Measurements from ENCODE around the gene RIN1.
A peak's percentile ranks its signal among the peaks of the same experiment; 100 is the strongest.

RIN1 gene

GRCh38 chr11:66346476-66347424 is 10.5 kb upstream of the RIN1 start:
- Histone ChIP-seq H3K9ac (ENCODE audit: low read length) (peak overlapping the region; percentile 66), H3K27ac (ENCODE audit: low read depth, low read length) (peak overlapping the region; percentile 91), H3K36me3 (ENCODE audit: control insufficient read depth, insufficient read depth, low read length) (peaks cover 3% of the 10 kb centered on the region), H3K4me1 (ENCODE audit: control insufficient read depth, insufficient read depth, low read length) (peaks cover 15% of the 10 kb centered on the region), H3K4me3 (ENCODE audit: low read length) (peak overlapping the region; percentile 93), H3K27me3 (ENCODE audit: control insufficient read depth, insufficient read depth, low read length) (no peaks in the 10 kb centered on the region)

GRCh38 chr11:66345316-66345649 is 9.0 kb upstream of the RIN1 start:
- Histone ChIP-seq H3K4me3 (ENCODE audit: low read length) (peak overlapping the region; percentile 93), H3K36me3 (ENCODE audit: control insufficient read depth, insufficient read depth, low read length) (peaks cover 18% of the 10 kb centered on the region), H3K9ac (ENCODE audit: low read length) (peak overlapping the region; percentile 49), H3K4me1 (ENCODE audit: control insufficient read depth, insufficient read depth, low read length) (peaks cover 15% of the 10 kb centered on the region), H3K27me3 (ENCODE audit: control insufficient read depth, insufficient read depth, low read length) (no peaks in the 10 kb centered on the region), H3K27ac (ENCODE audit: low read depth, low read length) (peak overlapping the region; percentile 79)

DNA sequence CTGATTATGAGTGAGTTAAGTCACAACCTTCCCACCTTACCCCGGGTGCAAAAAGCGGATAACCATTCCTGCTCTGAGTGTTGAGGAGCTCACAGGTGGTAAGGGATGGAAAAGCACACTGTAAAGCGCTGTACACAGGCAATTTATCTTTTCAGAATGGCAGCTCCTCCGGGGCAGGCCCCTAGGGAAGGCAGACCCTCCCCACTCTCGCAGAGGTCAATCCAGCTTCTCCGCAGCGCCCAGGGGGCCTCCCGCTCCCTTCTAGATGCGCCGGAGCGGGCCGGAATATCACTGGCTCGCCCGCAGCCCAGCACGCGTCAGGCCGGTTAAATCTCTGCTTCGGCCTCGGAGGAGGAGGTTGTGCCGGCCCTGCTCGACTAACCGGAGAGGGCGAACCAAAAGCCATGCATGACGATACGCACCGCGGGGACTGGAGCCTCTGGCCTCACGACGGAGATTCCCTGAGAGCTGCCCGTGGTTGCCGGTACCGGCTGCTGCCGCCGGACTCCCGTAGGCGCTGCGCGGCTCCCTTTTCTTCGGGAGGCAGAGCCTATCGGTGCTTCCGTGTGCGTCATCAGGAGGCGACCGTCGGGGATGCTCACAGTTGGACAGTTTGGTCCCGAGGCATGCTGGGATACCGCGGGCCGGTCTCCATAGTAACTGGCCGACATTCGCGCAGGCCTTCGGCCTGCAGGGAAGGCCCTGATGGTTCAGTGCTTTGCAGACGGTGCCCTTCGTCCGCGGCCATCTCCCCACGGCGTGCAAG is 8.5 kb upstream of the RIN1 start, which contains the start of gene BRMS1:
Gene BRMS1, minus strand, starts transcription at position 555 of the 766 bp plus-strand sequence. CDS start 2,870 bp downstream, outside the sequence.
- Histone ChIP-seq H3K36me3 (ENCODE audit: control insufficient read depth, insufficient read depth, low read length) (peaks cover 23% of the 10 kb centered on the region), H3K27ac (ENCODE audit: low read depth, low read length) (peak within 1 kb of the TSS; percentile 79), H3K9ac (ENCODE audit: low read length) (peak within 1 kb of the TSS; percentile 86), H3K4me3 (ENCODE audit: low read length) (peak within 1 kb of the TSS; percentile 93), H3K4me1 (ENCODE audit: control insufficient read depth, insufficient read depth, low read length) (peaks cover 15% of the 10 kb centered on the region), H3K27me3 (ENCODE audit: control insufficient read depth, insufficient read depth, low read length) (no peaks in the 10 kb centered on the region)

DNA sequence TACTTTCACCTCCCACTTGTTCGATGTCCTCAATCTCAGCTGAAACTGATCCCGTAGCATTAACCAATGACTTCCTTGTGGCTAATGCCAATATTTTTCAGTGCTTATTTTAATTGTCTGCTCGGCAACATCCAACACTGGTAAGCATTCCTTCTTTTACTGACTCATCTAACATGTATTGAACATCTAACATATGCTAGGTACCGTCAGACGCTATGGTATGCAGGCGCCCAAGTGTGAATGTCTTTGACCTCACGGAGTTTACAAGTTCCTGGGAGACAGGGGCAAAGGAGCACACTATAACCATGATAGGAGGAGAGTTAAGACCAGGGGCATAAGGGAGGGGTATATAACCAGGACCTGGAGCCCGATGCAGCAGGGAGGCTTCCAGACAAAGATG is 6.9 kb upstream of the RIN1 start:
- Histone ChIP-seq H3K27me3 (ENCODE audit: control insufficient read depth, insufficient read depth, low read length) (no peaks in the 10 kb centered on the region), H3K9ac (ENCODE audit: low read length) (no peak overlapping the region), H3K36me3 (ENCODE audit: control insufficient read depth, insufficient read depth, low read length) (peaks cover 31% of the 10 kb centered on the region), H3K4me3 (ENCODE audit: low read length) (no peak overlapping the region), H3K4me1 (ENCODE audit: control insufficient read depth, insufficient read depth, low read length) (peaks cover 15% of the 10 kb centered on the region), H3K27ac (ENCODE audit: low read depth, low read length) (no peak overlapping the region)

GRCh38 chr11:66341502-66342126 is 5.4 kb upstream of the RIN1 start:
- Histone ChIP-seq H3K4me1 (ENCODE audit: control insufficient read depth, insufficient read depth, low read length) (peaks cover 17% of the 10 kb centered on the region), H3K4me3 (ENCODE audit: low read length) (no peak overlapping the region), H3K36me3 (ENCODE audit: control insufficient read depth, insufficient read depth, low read length) (peaks cover 40% of the 10 kb centered on the region), H3K27ac (ENCODE audit: low read depth, low read length) (no peak overlapping the region), H3K27me3 (ENCODE audit: control insufficient read depth, insufficient read depth, low read length) (no peaks in the 10 kb centered on the region), H3K9ac (ENCODE audit: low read length) (no peak overlapping the region)

GRCh38 chr11:66340596-66341501 is 4.6 kb upstream of the RIN1 start:
- H3K36me3 ChIP-seq (ENCODE audit: control insufficient read depth, insufficient read depth, low read length), result peaks cover 40% of the 10 kb centered on the region
- H3K4me3 ChIP-seq (ENCODE audit: low read length), result no peak overlapping the region
- H3K4me1 ChIP-seq (ENCODE audit: control insufficient read depth, insufficient read depth, low read length), result peaks cover 15% of the 10 kb centered on the region
- H3K27ac ChIP-seq (ENCODE audit: low read depth, low read length), result no peak overlapping the region
- no peak overlapping the region for H3K9ac ChIP-seq (ENCODE audit: low read length)
- no peaks in the 10 kb centered on the region for H3K27me3 ChIP-seq (ENCODE audit: control insufficient read depth, insufficient read depth, low read length)

- H3K27ac ChIP-seq (ENCODE audit: low read depth, low read length), result no peak overlapping the region
- no peak overlapping the region for H3K4me3 ChIP-seq (ENCODE audit: low read length)
- peaks cover 40% of the 10 kb centered on the region for H3K36me3 ChIP-seq (ENCODE audit: control insufficient read depth, insufficient read depth, low read length)
- H3K9ac ChIP-seq (ENCODE audit: low read length), result no peak overlapping the region
- H3K27me3 ChIP-seq (ENCODE audit: control insufficient read depth, insufficient read depth, low read length), result no peaks in the 10 kb centered on the region
- peaks cover 10% of the 10 kb centered on the region for H3K4me1 ChIP-seq (ENCODE audit: control insufficient read depth, insufficient read depth, low read length)
Observed at GRCh38 chr11:66339686-66340483, 3.7 kb upstream of the RIN1 start.

- H3K4me1 ChIP-seq (ENCODE audit: control insufficient read depth, insufficient read depth, low read length), result peaks cover 10% of the 10 kb centered on the region
- no peaks in the 10 kb centered on the region for H3K27me3 ChIP-seq (ENCODE audit: control insufficient read depth, insufficient read depth, low read length)
- no peak overlapping the region for H3K4me3 ChIP-seq (ENCODE audit: low read length)
- peaks cover 40% of the 10 kb centered on the region for H3K36me3 ChIP-seq (ENCODE audit: control insufficient read depth, insufficient read depth, low read length)
- H3K9ac ChIP-seq (ENCODE audit: low read length), result no peak overlapping the region
- no peak overlapping the region for H3K27ac ChIP-seq (ENCODE audit: low read depth, low read length)
Observed at GRCh38 chr11:66339162-66339675, 3.0 kb upstream of the RIN1 start.

- no peak overlapping the region for H3K9ac ChIP-seq (ENCODE audit: low read length)
- peaks cover 10% of the 10 kb centered on the region for H3K4me1 ChIP-seq (ENCODE audit: control insufficient read depth, insufficient read depth, low read length)
- H3K27ac ChIP-seq (ENCODE audit: low read depth, low read length), result no peak overlapping the region
- peaks cover 40% of the 10 kb centered on the region for H3K36me3 ChIP-seq (ENCODE audit: control insufficient read depth, insufficient read depth, low read length)
- no peaks in the 10 kb centered on the region for H3K27me3 ChIP-seq (ENCODE audit: control insufficient read depth, insufficient read depth, low read length)
- no peak overlapping the region for H3K4me3 ChIP-seq (ENCODE audit: low read length)
Observed at GRCh38 chr11:66338276-66339161, 2.3 kb upstream of the RIN1 start.

- H3K4me3 ChIP-seq (ENCODE audit: low read length), result no peak overlapping the region
- H3K27me3 ChIP-seq (ENCODE audit: control insufficient read depth, insufficient read depth, low read length), result no peaks in the 10 kb centered on the region
- H3K9ac ChIP-seq (ENCODE audit: low read length), result no peak overlapping the region
- H3K36me3 ChIP-seq (ENCODE audit: control insufficient read depth, insufficient read depth, low read length), result peaks cover 40% of the 10 kb centered on the region
- no peak overlapping the region for H3K27ac ChIP-seq (ENCODE audit: low read depth, low read length)
- peaks cover 10% of the 10 kb centered on the region for H3K4me1 ChIP-seq (ENCODE audit: control insufficient read depth, insufficient read depth, low read length)
Observed at GRCh38 chr11:66337103-66337899, 1.1 kb upstream of the RIN1 start.

Data from rectal smooth muscle tissue (tissue), 1 donor.